ENCODE data around the gene DOCK1. TPM values are rescaled to one million over a fixed set of nuclear protein-coding genes. Genes with fewer than 3 reads are reported as not detected.

The DOCK1 gene
- total and polyA plus RNA-seq, 3 donors from 2014 or later = 19.0 to 46.2 (median 32.0) TPM

DNA sequence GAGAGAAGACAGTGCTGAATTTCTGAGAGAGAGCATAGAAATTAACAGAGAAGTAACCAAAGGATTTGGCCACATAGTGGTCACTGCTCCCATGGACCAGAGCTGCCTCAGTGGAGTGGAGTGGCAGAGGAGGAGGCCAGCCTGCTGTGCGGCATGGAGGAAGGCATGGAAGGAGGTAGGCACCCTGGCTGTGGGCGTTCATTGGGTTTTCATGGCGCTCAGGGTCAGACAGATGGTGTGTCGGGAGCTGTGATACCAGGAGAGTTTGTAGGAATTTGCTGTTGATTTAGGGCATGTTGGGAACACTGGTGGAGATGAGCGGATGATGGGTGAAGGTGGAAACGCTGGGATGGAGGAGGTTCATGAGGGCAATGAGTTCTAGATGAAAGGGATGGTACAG, 370.0 kb downstream of the DOCK1 start:
- TF ChIP-seq, protein P1, sequence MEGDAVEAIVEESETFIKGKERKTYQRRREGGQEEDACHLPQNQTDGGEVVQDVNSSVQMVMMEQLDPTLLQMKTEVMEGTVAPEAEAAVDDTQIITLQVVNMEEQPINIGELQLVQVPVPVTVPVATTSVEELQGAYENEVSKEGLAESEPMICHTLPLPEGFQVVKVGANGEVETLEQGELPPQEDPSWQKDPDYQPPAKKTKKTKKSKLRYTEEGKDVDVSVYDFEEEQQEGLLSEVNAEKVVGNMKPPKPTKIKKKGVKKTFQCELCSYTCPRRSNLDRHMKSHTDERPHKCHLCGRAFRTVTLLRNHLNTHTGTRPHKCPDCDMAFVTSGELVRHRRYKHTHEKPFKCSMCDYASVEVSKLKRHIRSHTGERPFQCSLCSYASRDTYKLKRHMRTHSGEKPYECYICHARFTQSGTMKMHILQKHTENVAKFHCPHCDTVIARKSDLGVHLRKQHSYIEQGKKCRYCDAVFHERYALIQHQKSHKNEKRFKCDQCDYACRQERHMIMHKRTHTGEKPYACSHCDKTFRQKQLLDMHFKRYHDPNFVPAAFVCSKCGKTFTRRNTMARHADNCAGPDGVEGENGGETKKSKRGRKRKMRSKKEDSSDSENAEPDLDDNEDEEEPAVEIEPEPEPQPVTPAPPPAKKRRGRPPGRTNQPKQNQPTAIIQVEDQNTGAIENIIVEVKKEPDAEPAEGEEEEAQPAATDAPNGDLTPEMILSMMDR (IDR thresholded peaks at IDR 0.05) = no peak
- TF ChIP-seq POLR2A (IDR thresholded peaks at IDR 0.05) = no peak

DNA sequence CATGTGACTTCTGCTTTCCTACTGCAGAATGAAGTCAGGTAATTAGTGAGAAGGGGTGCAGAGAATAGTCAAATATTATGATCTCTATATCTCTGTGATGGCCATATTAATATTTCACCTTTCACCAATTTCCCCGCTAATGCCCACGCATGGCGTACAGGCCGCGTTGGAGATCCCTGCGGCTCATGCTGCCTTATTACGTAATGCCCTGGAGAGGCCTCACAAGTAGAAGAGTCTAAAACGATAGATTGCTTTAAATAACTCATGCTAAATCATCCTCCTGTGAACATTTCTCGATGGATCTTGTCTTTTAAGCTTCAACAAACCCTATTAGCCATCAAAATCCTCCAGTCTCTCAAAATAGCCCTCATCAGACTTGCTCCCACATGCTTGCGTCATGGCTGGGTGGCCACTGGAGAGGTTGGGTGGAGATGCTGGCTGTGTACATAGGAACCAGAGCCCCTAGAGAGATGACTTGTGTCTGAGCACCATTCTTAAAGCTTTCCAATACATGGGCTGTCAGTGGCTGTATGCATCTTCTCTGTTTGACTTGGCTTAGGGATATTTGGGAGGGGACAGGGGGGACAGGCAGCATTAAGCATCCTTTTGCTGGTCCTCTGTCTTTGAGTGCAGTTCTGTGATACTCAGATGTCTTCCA, 370.7 kb downstream of the DOCK1 start:
- Histone ChIP-seq H3K4me3 (no peak overlapping the region), H3K27me3 (no peaks in the 10 kb centered on the region), H3K36me3 (ENCODE audit: low read depth, missing control alignments) (no peaks in the 10 kb centered on the region), H3K27ac (no peak overlapping the region), H3K4me1 (no peaks in the 10 kb centered on the region), H3K9me3 (no peaks in the 10 kb centered on the region)
- no peak for TF ChIP-seq POLR2A (IDR thresholded peaks at IDR 0.05)
- TF ChIP-seq, protein P1 (IDR thresholded peaks at IDR 0.05) = no peak
- WGBS, 2 donors = 94 to 97% methylated on average over 10 of the region's 10 CpGs
- DNase-seq = no peak
- intact Hi-C loops (cut with DNase I; ENCODE audit: low total_unique reads) = no loop called here

More for the DNA sequence above, 370.0 kb downstream of the DOCK1 start:
- intact Hi-C loops (cut with DNase I; ENCODE audit: low total_unique reads) = no loop called here
- Histone ChIP-seq H3K36me3 (ENCODE audit: low read depth, missing control alignments) (no peaks in the 10 kb centered on the region), H3K27ac (no peak overlapping the region), H3K27me3 (no peaks in the 10 kb centered on the region), H3K4me1 (no peaks in the 10 kb centered on the region), H3K4me3 (no peak overlapping the region), H3K9me3 (no peaks in the 10 kb centered on the region)
- DNase-seq = no peak
- WGBS, 2 donors = 95 to 96% methylated on average over 6 of the region's 6 CpGs

DNA sequence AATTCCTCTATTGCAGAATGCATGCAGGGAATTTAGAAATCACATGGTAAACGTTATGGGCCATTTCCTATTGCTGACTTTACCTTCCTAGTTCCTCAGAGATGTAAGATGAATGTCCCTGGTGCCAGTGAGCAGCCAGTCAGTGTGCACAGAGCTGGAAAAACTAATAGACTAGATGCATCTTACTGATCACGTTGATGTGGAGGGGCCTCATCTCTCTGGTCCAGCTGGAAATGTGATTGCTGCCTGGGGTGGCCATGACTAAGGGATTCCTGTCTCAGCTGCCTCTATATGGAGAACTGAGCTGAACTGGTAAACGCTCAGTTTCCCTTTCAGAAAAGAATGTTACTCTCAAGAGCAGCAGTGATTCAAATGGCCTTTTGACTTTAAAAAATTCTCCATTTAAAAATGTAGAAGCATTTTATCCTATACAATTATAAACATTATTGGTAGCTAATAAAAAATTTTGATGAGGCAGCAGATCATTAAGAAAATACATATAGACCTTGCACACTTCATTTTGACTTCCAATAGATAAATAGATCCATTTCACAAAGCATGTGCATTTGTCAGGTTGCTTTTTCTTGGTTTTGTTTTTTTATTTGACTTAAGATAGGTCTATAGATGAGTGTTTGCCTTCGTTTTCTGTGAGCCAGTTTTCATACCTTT, 371.7 kb downstream of the DOCK1 start:
- Histone ChIP-seq H3K9me3 (no peaks in the 10 kb centered on the region), H3K27ac (no peak overlapping the region), H3K4me1 (no peaks in the 10 kb centered on the region), H3K27me3 (no peaks in the 10 kb centered on the region), H3K4me3 (no peak overlapping the region), H3K36me3 (ENCODE audit: low read depth, missing control alignments) (no peaks in the 10 kb centered on the region)
- intact Hi-C loops (cut with DNase I; ENCODE audit: low total_unique reads) = no loop called here
- TF ChIP-seq, protein P1 (IDR thresholded peaks at IDR 0.05) = no peak
- TF ChIP-seq POLR2A (IDR thresholded peaks at IDR 0.05) = no peak
- DNase-seq = no peak
- 81 to 82% methylated on average over 4 of the region's 4 CpGs for WGBS, 2 donors

DNA sequence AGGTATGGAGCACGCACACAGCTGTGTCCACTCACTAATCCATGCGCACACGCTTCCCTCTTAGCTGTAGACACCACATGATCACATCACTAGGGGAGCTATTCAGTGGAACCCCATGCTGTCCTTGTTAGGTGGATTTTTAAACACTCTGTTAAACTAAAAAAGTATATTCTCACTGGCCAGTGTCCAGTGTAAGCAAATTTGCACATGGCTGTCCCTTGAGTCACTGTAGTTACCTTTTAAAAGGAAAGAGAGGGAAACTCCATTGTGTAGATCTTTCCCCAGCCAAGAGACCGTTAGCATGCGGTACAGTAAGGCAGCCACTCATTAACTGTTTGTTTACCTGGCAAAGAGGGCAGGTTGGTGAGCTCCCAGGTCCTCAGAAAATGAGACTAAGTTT, 372.8 kb downstream of the DOCK1 start:
- Histone ChIP-seq H3K4me3 (no peak overlapping the region), H3K27ac (no peak overlapping the region), H3K27me3 (no peaks in the 10 kb centered on the region), H3K4me1 (no peaks in the 10 kb centered on the region), H3K9me3 (no peaks in the 10 kb centered on the region), H3K36me3 (ENCODE audit: low read depth, missing control alignments) (no peaks in the 10 kb centered on the region)
- intact Hi-C loops (cut with DNase I; ENCODE audit: low total_unique reads) = no loop called here
- TF ChIP-seq, protein P1 (IDR thresholded peaks at IDR 0.05) = no peak
- no peak for TF ChIP-seq POLR2A (IDR thresholded peaks at IDR 0.05)
- no peak for DNase-seq
- WGBS, 2 donors = 70 to 73% methylated on average over 5 of the region's 5 CpGs
